Measurements from ENCODE around the gene RPS14. TPM values are rescaled to one million over a fixed set of nuclear protein-coding genes. Genes with fewer than 3 reads are reported as not detected.
A peak's percentile ranks its signal among the peaks of the same experiment; 100 is the strongest.

Gene RPS14
- total and polyA plus RNA-seq, 10 of the 15 experiments (the other 5 are each of a cell fraction or from before 2014, with no cell fraction given): 2,295 to 4,047 (median 2,787) TPM

GRCh38 chr5:150485693-150486401 is 36.3 kb upstream of the RPS14 start (continued):
- TF ChIP-seq CTCF (IDR thresholded peaks at IDR 0.05 in 2 of 3, conservative IDR thresholded peaks at IDR 0.05 in 1 of 3; ENCODE audit: control insufficient read depth in 2 of 3, extremely low read depth in 1 of 3, insufficient read depth in 1 of 3, low read depth in 3 of 3, low read length in 3 of 3) (no peak), HDAC2 (IDR thresholded peaks at IDR 0.05) (no peak), ZBTB40 (IDR thresholded peaks at IDR 0.05; ENCODE audit: borderline replicate concordance) (no peak), DPF2 (IDR thresholded peaks at IDR 0.05) (0 out of 2 replicates have a peak, but pooled peaks have one; percentile 77), ZNF592 (IDR thresholded peaks at IDR 0.05) (no peak), MTA2 (IDR thresholded peaks at IDR 0.05; ENCODE audit: low read depth) (no peak), EED (IDR thresholded peaks at IDR 0.05; ENCODE audit: low read depth) (no peak; the same call in 1 of the 2 replicates), CBX5 (IDR thresholded peaks at IDR 0.05; ENCODE audit: low read depth) (no peak), RCOR1 (conservative IDR thresholded peaks at IDR 0.05; ENCODE audit: low read depth, low read length) (no peak), IRF4 (IDR thresholded peaks at IDR 0.05; ENCODE audit: low read depth, low read length) (no peak), BACH1 (IDR thresholded peaks at IDR 0.05; ENCODE audit: borderline replicate concordance) (peak; percentile 37; the same call in 1 of the 2 replicates), ZBTB11 (CRISPR knock-in tag; IDR thresholded peaks at IDR 0.05) (no peak), RB1 (IDR thresholded peaks at IDR 0.05; ENCODE audit: borderline replicate concordance) (no peak), YBX1 (IDR thresholded peaks at IDR 0.05) (no peak), RFX5 (IDR thresholded peaks at IDR 0.05; ENCODE audit: low read depth, low read length) (no peak), JUND (IDR thresholded peaks at IDR 0.05; ENCODE audit: low read depth, low read length) (no peak)

All from GM12878 (cell line).